Gastrocnemius medialis (tissue), 4 donors: ENCODE measurements around the gene RBM47.

ENCODE experiments used
- CTCF ChIP-seq, 5 experiments: fragments of 450-650 bp in 3 of 5; fragments of 200-600 bp in 2 of 5; sonication (generic) in 2 of 5; IDR thresholded peaks in 4 of 5; conservative IDR thresholded peaks in 1 of 5; 1 replicate in 4 of 5; 2 replicates in 1 of 5; pipeline ENCODE4 v1.5.1; 2016 to 2019; ENCODE audit warnings: antibody characterized with exemption in 5 of 5, mild to moderate bottlenecking in 3 of 5, moderate library complexity in 3 of 5
- POLR2A ChIP-seq, 2 donors: fragments of 450-650 bp; IDR thresholded peaks; one replicate each; pipeline ENCODE4 v1.6.1; 2017; ENCODE audit warnings: antibody characterized with exemption in 2 of 2, mild to moderate bottlenecking in 2 of 2, moderate library complexity in 2 of 2

- TF ChIP-seq POLR2A (IDR thresholded peaks at IDR 0.05), result no peak
- no peak for TF ChIP-seq CTCF (IDR thresholded peaks at IDR 0.05 in 4 of 5, conservative IDR thresholded peaks at IDR 0.05 in 1 of 5)
Observed at GRCh38 chr4:40471923-40472322, 157.7 kb downstream of the RBM47 start.
